Suppressor macrophage (primary cell): ENCODE data around the gene ALK.

ENCODE experiments used
- DNase-seq, 4 experiments: peaks; one replicate each; pipeline ENCODE4 v3.0.0-alpha.2; 2020 to 2022

The ALK gene

GRCh38 chr2:29394981-29395350 is 526.4 kb downstream of the ALK start:
- DNase-seq = no peak

GRCh38 chr2:29394311-29394980 is 526.9 kb downstream of the ALK start:
- DNase-seq = no peak

DNA sequence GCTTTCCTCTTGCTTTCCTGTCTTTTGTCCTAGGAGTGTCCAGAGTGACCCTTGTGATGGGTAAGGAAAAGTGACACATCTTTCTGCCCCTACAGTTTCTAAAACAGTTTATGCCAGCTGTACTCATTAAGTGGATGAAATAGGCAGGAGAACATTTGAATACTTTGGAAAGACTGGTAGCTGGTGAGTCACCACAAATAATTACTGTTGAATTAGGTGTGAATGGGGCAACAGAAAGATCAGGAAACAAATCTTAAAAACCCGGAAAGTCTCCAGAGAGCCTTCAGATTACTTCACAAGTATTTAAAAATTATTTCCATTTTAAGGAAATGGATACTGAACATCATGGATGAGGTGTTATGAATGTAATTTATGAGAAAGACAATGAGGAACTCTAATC is 527.7 kb downstream of the ALK start:
- DNase-seq = no peak

DNA sequence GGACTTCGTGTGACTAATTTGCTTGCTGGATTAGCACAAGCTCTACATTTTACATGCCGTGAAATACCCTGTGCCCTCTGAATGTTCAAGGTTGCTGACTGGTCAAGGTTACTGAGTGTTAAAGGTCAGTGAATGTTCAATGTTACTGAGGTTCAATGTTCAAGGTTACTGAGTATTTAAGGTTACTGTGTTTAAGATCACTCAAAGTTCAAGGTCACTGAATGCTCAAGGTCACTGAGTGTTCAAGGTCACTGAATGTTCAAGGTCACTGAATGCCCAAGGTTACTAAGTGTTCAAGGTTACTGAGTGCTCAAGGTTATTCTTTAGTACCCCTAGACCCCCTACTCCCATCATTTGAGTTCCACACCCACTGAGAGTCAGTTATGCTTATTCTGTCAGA is 528.6 kb downstream of the ALK start:
- DNase-seq = no peak

- no peak for DNase-seq
Observed at GRCh38 chr2:29390136-29390535, 531.2 kb downstream of the ALK start.

GRCh38 chr2:29389686-29390085 is 531.7 kb downstream of the ALK start:
- no peak for DNase-seq

DNA sequence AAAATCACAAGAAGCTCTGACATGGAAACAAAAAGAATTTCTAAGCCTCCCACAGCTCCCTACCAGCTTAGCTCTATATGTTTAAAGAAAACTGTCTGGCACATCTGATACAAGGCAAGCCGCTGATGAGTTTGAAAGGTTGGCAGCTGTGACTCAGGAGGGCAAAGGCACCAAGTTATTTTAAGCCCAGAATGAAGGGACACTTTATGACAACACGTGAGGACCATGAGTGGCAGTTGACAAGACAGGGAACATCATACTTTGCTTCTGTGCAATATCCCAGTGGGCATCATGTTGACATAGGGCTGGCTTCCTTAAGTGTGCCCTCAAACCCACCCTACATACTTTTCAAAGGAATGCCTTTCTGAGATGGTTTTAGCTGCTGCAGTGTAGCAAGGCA is 533.3 kb downstream of the ALK start:
- DNase-seq = no peak

- DNase-seq = no peak
Observed at GRCh38 chr2:29382486-29382885, 538.9 kb downstream of the ALK start.

- no peak for DNase-seq
Observed at GRCh38 chr2:29377788-29378187, 543.6 kb downstream of the ALK start.

DNA sequence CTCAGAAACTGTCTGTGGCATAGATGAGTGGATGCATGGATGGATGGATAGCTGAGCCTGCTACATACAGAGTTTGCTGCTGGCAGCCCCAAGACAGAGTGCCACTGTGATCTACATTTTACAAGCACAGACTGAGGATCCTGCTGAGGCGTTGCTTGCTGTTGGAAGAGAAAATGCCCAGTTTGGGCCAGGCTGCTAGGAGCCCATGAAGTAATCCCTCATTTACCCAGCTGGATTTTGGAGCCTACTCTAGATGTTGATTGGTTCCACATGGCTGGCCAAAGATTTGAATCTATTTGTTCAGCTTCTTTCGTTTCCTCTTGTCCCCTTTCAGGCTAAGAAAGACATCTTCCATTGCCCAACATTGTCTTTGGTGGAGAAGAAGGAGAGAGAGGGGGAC is 544.8 kb downstream of the ALK start:
- no peak for DNase-seq

- DNase-seq = no peak
Observed at GRCh38 chr2:29375843-29376242, 545.5 kb downstream of the ALK start.

DNA sequence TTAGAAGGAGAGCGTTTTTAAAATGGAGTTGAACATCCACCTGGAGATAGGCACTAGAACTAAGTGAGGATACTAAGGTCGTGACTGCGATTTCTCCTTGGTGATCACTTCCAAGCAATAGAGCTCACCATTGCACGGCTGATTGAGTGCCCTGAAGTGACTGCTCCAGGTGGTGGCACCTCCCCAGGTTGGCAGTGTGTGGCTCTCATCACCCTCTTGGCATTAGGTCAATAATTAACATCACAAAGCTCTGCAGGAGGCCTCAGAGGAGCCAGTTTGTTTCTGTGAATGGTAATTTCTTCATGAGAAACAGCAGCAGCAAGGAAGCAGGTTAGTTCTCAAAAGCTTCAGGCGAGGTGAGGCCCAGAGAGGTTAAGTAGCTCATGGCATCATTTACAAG is 546.6 kb downstream of the ALK start:
- no peak for DNase-seq

- DNase-seq = no peak
Observed at GRCh38 chr2:29373870-29374269, 547.5 kb downstream of the ALK start.

GRCh38 chr2:29372185-29372584 is 549.2 kb downstream of the ALK start:
- DNase-seq = no peak

- DNase-seq = no peak
Observed at GRCh38 chr2:29370581-29371125, 550.7 kb downstream of the ALK start.

- DNase-seq = no peak
Observed at GRCh38 chr2:29370173-29370572, 551.2 kb downstream of the ALK start.

- DNase-seq = no peak
Observed at GRCh38 chr2:29368659-29369040, 552.7 kb downstream of the ALK start.

DNA sequence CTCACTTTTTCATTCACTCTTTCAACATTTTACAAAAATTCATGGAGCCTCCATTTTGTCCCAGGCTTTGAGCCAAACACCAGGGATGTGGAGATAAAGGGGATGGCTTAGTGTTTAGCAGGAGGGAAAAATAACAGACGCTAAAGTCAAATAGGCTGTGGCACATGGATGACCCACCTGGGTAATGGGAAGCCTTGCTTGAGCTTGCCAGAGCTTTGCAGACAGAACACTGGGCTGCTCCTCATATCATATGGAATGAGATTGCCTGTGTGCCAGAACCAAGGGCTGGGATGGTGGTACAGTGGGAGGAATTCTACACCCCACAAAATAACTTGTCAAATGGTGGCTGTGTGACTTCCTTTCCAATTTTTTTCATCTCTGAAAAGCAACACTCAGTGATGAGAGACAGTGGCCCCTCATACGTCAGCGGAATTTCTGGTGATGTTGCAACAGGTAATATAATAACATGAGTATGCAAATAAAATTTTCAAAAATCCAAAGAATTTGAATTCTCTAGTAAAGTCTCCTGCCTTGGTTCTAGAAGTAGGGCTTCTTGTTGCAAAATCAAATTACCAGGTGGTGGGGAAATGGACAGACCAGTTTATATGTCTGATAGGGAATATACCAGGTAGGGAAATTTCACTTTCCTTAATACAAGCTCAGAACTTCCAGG is 553.3 kb downstream of the ALK start:
- no peak for DNase-seq

GRCh38 chr2:29363111-29363510 is 558.3 kb downstream of the ALK start:
- DNase-seq = no peak

DNA sequence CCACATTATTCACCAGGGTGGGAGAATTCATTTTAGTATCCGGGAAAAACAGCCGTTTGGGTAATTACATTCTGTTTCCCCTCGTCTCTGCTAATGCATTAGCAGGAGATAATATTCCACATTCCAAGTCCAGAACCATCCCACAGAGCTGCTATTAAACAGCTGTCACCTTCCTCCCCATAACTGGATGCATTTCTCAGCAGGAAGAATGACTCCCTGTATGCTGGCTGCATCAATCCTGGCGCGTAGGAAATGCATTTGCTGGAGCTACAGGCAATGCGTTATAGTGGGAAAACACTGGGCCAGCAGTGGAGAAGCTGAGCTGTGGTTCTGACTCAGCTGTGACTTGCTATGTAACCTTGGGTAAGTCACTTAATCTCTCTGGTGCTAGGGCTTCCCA is 560.2 kb downstream of the ALK start:
- DNase-seq = no peak

- peak in 1 of 4 experiments; percentile 13 for DNase-seq
Observed at GRCh38 chr2:29360016-29360784, 561.2 kb downstream of the ALK start.

DNA sequence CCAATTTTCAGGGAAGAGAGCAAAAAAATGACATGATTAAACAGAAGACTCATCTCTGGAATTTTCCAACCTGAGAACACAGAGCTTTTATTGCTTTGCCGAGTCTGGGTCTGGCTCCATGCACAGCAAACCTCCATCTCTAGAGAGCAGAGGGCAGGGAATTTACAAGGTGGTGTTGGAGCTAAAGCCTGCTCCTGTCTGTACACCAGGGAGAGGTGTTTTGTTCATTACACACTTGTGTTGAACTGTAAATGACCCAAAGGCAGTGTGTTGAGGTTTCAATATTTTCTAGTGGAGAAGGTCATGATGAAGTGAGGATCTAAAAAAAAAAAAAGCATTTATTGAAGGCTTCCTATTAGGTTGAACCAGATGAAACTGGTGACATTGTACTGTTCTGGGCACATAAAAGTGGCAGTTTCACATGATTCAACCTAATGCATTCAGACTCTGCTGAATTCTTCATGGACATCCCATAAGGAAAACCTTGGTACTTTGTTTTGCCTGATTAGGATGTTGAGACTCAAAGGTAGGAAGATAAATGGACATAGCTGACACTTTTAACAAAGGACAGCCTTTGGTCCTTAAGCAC is 567.9 kb downstream of the ALK start:
- DNase-seq = no peak

DNA sequence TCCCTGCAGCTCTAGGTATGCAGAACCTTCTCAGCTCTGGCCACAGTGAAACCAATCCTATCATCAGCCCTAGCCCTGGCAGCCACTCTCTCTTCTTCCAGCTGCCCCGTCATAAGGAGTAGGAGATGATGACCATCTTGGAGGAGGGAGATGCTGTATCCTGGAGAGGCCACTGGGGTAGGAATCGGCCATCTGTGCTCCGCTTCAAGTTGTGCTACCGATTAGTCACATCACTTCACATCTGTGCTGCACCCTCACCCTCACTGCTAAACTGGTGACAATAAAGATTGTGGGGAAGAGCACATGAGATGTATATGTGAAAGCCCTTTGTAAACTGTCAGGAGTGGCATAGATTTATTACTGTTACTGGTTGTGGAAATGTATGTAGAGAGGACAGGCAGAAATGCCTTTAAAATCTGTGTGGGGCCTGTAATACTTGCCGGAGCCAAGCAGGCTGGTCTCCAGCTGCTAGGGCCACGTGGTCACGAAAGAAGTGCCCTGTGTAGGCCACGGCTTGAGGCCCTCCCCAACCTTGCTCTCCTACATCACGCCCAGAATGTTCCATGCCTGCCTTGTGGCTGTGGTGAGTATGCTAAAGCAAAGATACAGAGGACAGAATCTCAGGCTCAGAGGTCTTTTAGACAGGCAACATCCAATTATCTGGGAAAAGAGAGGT is 569.3 kb downstream of the ALK start:
- no peak for DNase-seq
